ENCODE data around the gene ARSH. TPM values are rescaled to one million over a fixed set of nuclear protein-coding genes. Genes with fewer than 3 reads are reported as not detected.
"Not testable (repeated sequence)": the region's sequence is repeated elsewhere in the genome, so short reads cannot be mapped to it uniquely, and the experiment has no call there.

Gene ARSH
- total RNA-seq, 1 donor from 2014 or later = 0.85 TPM

GRCh38 chrX:3044196-3044595, 37.9 kb downstream of the ARSH start:
- H3K36me3 Mint-ChIP-seq (ENCODE audit: low read depth) = no peaks in the 10 kb centered on the region
- no peaks in the 10 kb centered on the region for H3K9me3 Mint-ChIP-seq (ENCODE audit: low read depth)
- H3K27ac Mint-ChIP-seq (ENCODE audit: unreplicated experiment) = no peak overlapping the region
- no peaks in the 10 kb centered on the region for H3K27me3 Mint-ChIP-seq (ENCODE audit: low read depth)
- H3K4me3 Mint-ChIP-seq (ENCODE audit: unreplicated experiment) = no peak overlapping the region
- DNase-seq (ENCODE audit: low spot score) = no peak
- TF ChIP-seq CTCF (IDR thresholded peaks at IDR 0.05) = no peak
- H3K4me1 Mint-ChIP-seq (ENCODE audit: low read depth) = peaks cover 19% of the 10 kb centered on the region

GRCh38 chrX:3044671-3045070, 38.3 kb downstream of the ARSH start:
- DNase-seq (ENCODE audit: low spot score) = no peak
- peaks cover 19% of the 10 kb centered on the region for H3K4me1 Mint-ChIP-seq (ENCODE audit: low read depth)
- TF ChIP-seq CTCF (IDR thresholded peaks at IDR 0.05) = no peak
- H3K4me3 Mint-ChIP-seq (ENCODE audit: unreplicated experiment) = no peak overlapping the region
- no peaks in the 10 kb centered on the region for H3K9me3 Mint-ChIP-seq (ENCODE audit: low read depth)
- no peaks in the 10 kb centered on the region for H3K36me3 Mint-ChIP-seq (ENCODE audit: low read depth)
- peak overlapping the region; percentile 28 for H3K27ac Mint-ChIP-seq (ENCODE audit: unreplicated experiment)
- H3K27me3 Mint-ChIP-seq (ENCODE audit: low read depth) = no peaks in the 10 kb centered on the region

GRCh38 chrX:3046253-3047240, 40.2 kb downstream of the ARSH start:
- peaks cover 9% of the 10 kb centered on the region for H3K4me1 Mint-ChIP-seq (ENCODE audit: low read depth)
- H3K36me3 Mint-ChIP-seq (ENCODE audit: low read depth) = no peaks in the 10 kb centered on the region
- no peak for TF ChIP-seq CTCF (IDR thresholded peaks at IDR 0.05)
- H3K27me3 Mint-ChIP-seq (ENCODE audit: low read depth) = no peaks in the 10 kb centered on the region
- no peak overlapping the region for H3K4me3 Mint-ChIP-seq (ENCODE audit: unreplicated experiment)
- DNase-seq (ENCODE audit: low spot score) = no peak
- no peaks in the 10 kb centered on the region for H3K9me3 Mint-ChIP-seq (ENCODE audit: low read depth)
- H3K27ac Mint-ChIP-seq (ENCODE audit: unreplicated experiment) = no peak overlapping the region

GRCh38 chrX:3050523-3051175, 44.3 kb downstream of the ARSH start:
- not testable (repeated sequence) for H3K4me3 Mint-ChIP-seq (ENCODE audit: unreplicated experiment); H3K27me3 Mint-ChIP-seq (ENCODE audit: low read depth); DNase-seq (ENCODE audit: low spot score); H3K27ac Mint-ChIP-seq (ENCODE audit: unreplicated experiment); H3K4me1 Mint-ChIP-seq (ENCODE audit: low read depth); H3K36me3 Mint-ChIP-seq (ENCODE audit: low read depth); H3K9me3 Mint-ChIP-seq (ENCODE audit: low read depth)

- Mint-ChIP-seq H3K4me3 (ENCODE audit: unreplicated experiment) (no peak overlapping the region), H3K9me3 (ENCODE audit: low read depth) (no peaks in the 10 kb centered on the region), H3K36me3 (ENCODE audit: low read depth) (no peaks in the 10 kb centered on the region), H3K4me1 (ENCODE audit: low read depth) (peaks cover 2% of the 10 kb centered on the region), H3K27me3 (ENCODE audit: low read depth) (peaks cover 4% of the 10 kb centered on the region), H3K27ac (ENCODE audit: unreplicated experiment) (no peak overlapping the region)
- DNase-seq (ENCODE audit: low spot score) = no peak
- TF ChIP-seq CTCF (IDR thresholded peaks at IDR 0.05) = no peak
Measured at GRCh38 chrX:3052860-3053259, 46.5 kb downstream of the ARSH start.
